Measurements from ENCODE around the gene PLEKHG1. TPM values are rescaled to one million over a fixed set of nuclear protein-coding genes. Genes with fewer than 3 reads are reported as not detected.
A peak's percentile ranks its signal among the peaks of the same experiment; 100 is the strongest.

Gene PLEKHG1
- polyA plus RNA-seq (ENCODE audit: insufficient read length in 4 of 4): 10 to 100 TPM; 37.5 to 45.2 (median 38.7) TPM

GRCh38 chr6:150599199-150600009, at the start of gene PLEKHG1:
PLEKHG1 (plus strand) TSS chr6:150599885; CDS start chr6:150733682, 133,797 bp downstream.
- DNase-seq (ENCODE audit: low read depth in 4 of 4, low spot score in 3 of 4): peak in 1 of 4 donors; percentile 62

- DNase-seq (ENCODE audit: low read depth in 4 of 4, low spot score in 3 of 4): no peak
Observed at GRCh38 chr6:150550244-150550643, 49.4 kb upstream of the PLEKHG1 start.

- DNase-seq (ENCODE audit: low read depth in 4 of 4, low spot score in 3 of 4): no peak
Observed at GRCh38 chr6:150557043-150557599, 42.6 kb upstream of the PLEKHG1 start.

- DNase-seq (ENCODE audit: low read depth in 4 of 4, low spot score in 3 of 4): no peak
Observed at GRCh38 chr6:150560004-150560883, 39.4 kb upstream of the PLEKHG1 start.

GRCh38 chr6:150560884-150561219, 38.8 kb upstream of the PLEKHG1 start:
- no peak for DNase-seq (ENCODE audit: low read depth in 4 of 4, low spot score in 3 of 4)

DNA sequence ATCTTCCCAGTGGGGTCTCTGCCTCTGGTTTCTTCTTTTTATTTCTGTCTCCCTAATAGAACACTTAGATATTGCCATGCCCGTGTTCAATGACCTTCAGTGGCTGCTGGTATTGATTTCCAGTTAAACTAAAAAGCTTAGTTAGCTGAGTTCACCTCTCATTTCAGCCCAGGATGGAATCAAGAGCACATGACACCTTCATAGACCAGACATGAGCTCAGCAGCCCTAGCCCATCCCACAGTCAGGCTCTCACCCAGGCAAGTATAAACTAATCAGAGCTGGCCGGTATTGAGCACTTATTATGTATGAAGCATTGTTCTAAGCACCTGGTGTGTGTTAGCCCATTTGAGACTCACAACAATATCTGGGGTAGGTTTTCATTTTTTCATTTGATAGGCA, 33.7 kb upstream of the PLEKHG1 start:
- DNase-seq (ENCODE audit: low read depth in 4 of 4, low spot score in 3 of 4): no peak

DNA sequence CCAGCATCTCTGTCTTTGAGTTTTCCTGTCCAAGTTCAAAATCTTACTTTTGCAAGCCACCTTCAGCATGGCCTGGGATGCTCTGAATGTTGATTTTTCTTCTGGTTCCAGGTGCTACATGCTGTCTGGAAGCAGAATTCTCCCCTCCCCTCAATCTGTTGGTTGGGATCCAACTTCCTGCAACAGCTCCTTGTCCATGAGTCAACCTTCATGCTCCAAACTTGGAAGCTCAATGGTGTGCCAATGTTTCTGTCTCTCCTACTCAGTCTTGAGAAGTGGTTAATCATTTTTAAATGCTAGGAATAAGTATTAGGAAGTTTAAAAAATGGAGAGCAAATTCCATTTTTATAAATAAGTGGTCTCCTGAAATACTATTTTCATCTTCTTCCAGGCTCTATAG, 33.2 kb upstream of the PLEKHG1 start:
- no peak for DNase-seq (ENCODE audit: low read depth in 4 of 4, low spot score in 3 of 4)

DNA sequence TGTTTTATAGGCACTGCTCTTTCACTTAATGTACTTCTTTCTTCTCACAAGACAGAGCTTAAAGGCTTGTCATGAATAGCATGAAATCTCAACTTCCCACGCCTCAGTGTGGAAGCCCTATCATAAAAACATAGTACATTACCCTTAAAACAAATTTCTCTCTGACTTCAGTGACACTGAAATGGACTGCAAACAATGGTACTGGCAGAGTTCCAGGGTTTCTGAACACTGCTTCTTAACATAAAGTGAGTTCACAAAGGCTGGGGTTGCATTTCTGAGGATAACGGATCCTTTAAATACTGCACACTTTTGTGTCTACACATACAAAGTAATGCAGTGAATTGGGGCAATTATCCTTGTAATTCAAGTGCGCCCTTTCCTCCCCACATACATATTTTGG, 32.3 kb upstream of the PLEKHG1 start:
- no peak for DNase-seq (ENCODE audit: low read depth in 4 of 4, low spot score in 3 of 4)

DNA sequence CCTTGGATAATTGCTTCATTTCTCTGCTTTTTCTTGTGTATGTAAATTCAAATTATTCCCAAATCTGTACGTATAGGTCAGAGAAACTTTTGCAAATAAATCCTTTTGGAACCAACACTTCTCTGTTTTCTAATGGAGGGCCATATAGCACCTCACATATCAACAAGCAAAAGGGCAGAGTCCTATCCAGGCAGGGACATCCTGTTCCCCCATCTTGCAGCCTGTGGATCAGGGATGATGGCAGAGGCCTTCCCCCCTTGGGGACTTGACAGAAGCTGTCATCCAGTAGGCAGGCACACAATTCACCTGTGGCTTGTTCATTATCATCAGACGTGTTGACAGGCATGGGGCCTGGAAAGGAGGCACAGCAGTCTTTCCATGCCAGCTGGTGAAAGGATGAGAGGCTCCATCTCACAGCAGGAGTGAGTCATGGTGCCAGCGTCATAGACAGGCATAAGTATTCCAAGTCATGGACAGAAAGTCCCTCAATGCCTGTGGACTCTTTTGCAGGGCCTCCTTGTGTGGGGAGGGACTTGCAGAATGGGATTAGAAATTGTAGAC, 31.8 kb upstream of the PLEKHG1 start:
- no peak for DNase-seq (ENCODE audit: low read depth in 4 of 4, low spot score in 3 of 4)

GRCh38 chr6:150568560-150568959, 31.1 kb upstream of the PLEKHG1 start:
- no peak for DNase-seq (ENCODE audit: low read depth in 4 of 4, low spot score in 3 of 4)

DNA sequence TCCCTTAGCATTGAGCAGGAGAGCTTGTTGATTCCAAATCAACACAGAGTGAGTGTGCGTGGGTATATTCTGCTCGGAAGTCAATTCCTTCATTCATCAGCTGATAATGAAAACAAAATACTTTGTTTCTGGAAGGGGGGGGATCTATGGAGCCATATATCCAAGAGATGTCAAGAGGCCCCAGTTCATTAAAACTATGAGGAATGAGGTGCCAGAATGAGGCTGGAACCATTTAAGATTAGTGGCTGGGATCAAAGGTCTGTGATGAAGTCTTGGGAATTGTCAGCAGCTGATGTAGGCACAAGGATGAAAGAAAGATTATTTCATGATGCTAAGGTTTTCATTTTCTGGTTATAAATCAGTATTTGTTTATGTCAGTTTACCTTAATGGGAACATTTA, 30.5 kb upstream of the PLEKHG1 start:
- no peak for DNase-seq (ENCODE audit: low read depth in 4 of 4, low spot score in 3 of 4)

- DNase-seq (ENCODE audit: low read depth in 4 of 4, low spot score in 3 of 4): peak in 1 of 4 donors; percentile 31
Observed at GRCh38 chr6:150573041-150573681, 26.5 kb upstream of the PLEKHG1 start.

GRCh38 chr6:150575836-150576235, 23.8 kb upstream of the PLEKHG1 start:
- DNase-seq (ENCODE audit: low read depth in 4 of 4, low spot score in 3 of 4): no peak

- no peak for DNase-seq (ENCODE audit: low read depth in 4 of 4, low spot score in 3 of 4)
Observed at GRCh38 chr6:150576651-150577226, 22.9 kb upstream of the PLEKHG1 start.

DNA sequence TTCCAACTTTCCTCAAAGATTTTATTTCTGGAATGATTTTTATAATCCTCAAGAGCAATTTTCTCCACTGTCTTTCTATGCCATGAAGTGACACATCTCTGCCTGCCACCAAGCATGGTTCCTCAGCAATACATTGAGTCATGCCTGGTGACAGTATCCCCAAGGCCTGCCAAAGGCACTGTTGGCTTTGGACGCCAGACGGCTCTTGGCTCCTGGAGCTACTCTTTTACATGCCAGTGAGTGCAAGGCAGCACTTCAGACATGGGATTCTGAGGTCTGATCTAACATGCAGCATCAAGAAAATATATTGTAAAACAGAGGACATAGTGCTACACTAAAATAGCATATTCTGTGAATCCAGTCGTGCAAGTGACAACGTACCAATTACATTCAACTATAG, 20.1 kb upstream of the PLEKHG1 start:
- DNase-seq (ENCODE audit: low read depth in 4 of 4, low spot score in 3 of 4): no peak

GRCh38 chr6:150580489-150580888, 19.2 kb upstream of the PLEKHG1 start:
- no peak for DNase-seq (ENCODE audit: low read depth in 4 of 4, low spot score in 3 of 4)

DNA sequence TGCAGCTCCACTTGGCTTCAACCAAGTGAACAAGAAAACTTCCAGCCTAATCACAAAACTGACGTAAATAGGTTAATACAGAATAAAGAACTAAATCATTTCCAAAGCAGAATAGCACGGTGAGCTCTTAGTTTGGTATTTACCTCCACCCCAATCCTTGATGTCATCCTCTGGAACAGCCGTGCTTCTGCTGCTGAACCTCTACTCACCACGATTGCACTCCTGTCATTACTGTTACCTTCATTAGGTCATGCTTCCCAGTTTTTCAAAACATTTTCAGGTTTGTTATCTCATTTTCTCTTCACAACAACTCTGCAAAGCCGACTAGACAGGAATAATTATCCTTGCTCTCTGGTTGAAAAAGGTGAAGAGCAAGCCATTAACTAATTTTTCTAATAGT, 15.6 kb upstream of the PLEKHG1 start:
- DNase-seq (ENCODE audit: low read depth in 4 of 4, low spot score in 3 of 4): no peak

DNA sequence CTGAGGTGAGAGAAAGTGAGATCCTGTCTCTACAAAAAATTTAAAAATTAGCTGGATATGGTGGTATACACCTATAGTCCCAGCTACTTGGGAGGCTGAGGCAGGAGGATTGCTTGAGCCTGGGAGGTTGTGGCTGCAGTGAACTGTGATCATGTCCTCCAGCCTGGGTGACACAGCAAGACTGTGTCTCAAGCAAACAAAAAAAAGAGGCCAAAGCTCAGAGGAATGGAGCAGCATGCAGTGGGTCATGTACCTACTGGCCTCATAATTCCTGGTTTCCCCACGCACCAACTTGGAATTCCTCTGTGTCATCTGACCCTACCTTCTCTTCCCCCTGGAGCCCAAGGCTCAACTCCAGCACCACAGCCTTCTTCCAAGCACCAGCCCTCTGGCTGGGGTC, 15.1 kb upstream of the PLEKHG1 start:
- no peak for DNase-seq (ENCODE audit: low read depth in 4 of 4, low spot score in 3 of 4)

- no peak for DNase-seq (ENCODE audit: low read depth in 4 of 4, low spot score in 3 of 4)
Observed at GRCh38 chr6:150586850-150587359, 12.8 kb upstream of the PLEKHG1 start.

DNA sequence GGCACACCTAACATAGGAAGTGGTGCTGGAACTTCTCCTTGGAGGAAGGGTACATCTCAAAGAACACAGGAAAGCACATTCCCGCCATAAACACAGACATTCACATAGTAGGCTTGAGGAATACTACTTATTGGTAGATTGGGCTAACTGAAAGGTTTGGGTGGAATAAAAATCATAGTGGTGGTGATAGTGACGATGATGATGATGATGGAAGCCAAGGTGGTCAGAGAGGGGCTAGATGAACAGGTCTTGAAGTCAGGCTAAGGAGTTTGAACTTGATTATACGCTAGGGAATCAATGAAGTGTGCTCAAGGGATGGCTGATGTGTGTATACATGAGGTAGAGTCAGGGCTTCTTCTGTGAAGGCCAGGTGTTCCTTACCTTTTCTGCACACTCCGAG, 12.0 kb upstream of the PLEKHG1 start:
- no peak for DNase-seq (ENCODE audit: low read depth in 4 of 4, low spot score in 3 of 4)

All from left renal pelvis (tissue), 4 donors.